SK-N-SH (cell line): Measurements from ENCODE around the gene ZBED4. TPM values are rescaled to one million over a fixed set of nuclear protein-coding genes. Genes with fewer than 3 reads are reported as not detected.

Experiments
- CTCF ChIA-PET: fragments of 300-600, 350-600 bp; formaldehyde crosslinking; extraction: SDS; loops from one replicate; lab custom pipeline; 2021; lab: Yijun Ruan, JAX
- POLR2A ChIA-PET: fragments of 350-600 bp; sonication (Branson Sonifier 250); formaldehyde crosslinking; extraction: SDS; loops from one replicate; lab custom pipeline; 2020; ENCODE audit warnings: antibody characterized with exemption, inconsistent platforms; lab: Yijun Ruan, JAX
- DNase-seq: peaks from one replicate; pipeline ENCODE4 v3.0.0; 2012
- H2AFZ ChIP-seq: fragments of 200-600 bp; sonication (generic); 2 replicates; pipeline ENCODE4 v1.8.1; 2016; ENCODE audit warnings: antibody characterized with exemption, mild to moderate bottlenecking, low read depth
- H3F3A ChIP-seq: fragments of 200-600 bp; sonication (generic); replicated peaks from 2 replicates; pipeline ENCODE3; 2016; ENCODE audit warnings: antibody characterized with exemption, mild to moderate bottlenecking; ENCODE audit not compliant: insufficient read depth
- H3K27ac ChIP-seq, 2 experiments: fragments of 200-500 bp in 1 of 2; fragments of 200-600 bp in 1 of 2; sonication (Bioruptor generic) in 1 of 2; sonication (generic), shearing (Covaris generic) in 1 of 2; 2 replicates each; pipeline versions ENCODE4 v1.5.1 to v1.6.1; 2014 to 2016; ENCODE audit warnings: low read depth in 2 of 2, inconsistent platforms in 1 of 2, low read length in 1 of 2, mild to moderate bottlenecking in 1 of 2, mixed read lengths in 1 of 2
- H3K27me3 ChIP-seq: fragments of 200-600 bp; sonication (generic), shearing (Covaris generic); 2 replicates; pipeline ENCODE4 v1.6.1; 2016; ENCODE audit warnings: mixed run types; ENCODE audit not compliant: insufficient read depth
- H3K36me3 ChIP-seq, 2 experiments: fragments of 200-500 bp in 1 of 2; fragments of 200-600 bp in 1 of 2; sonication (Bioruptor generic) in 1 of 2; sonication (generic) in 1 of 2; replicated peaks in 1 of 2; 2 replicates each; pipeline versions ENCODE3 to v1.5.1; 2014 to 2016; ENCODE audit warnings: low read length in 1 of 2, mild to moderate bottlenecking in 1 of 2; ENCODE audit not compliant: insufficient read depth in 2 of 2, control insufficient read depth in 1 of 2
- H3K4me1 ChIP-seq, 2 experiments: fragments of 200-500 bp in 1 of 2; fragments of 200-600 bp in 1 of 2; sonication (Bioruptor generic) in 1 of 2; sonication (generic), shearing (Covaris generic) in 1 of 2; 2 replicates each; pipeline versions ENCODE4 v1.5.1 to v1.6.1; 2014 to 2016; ENCODE audit warnings: low read depth in 1 of 2, low read length in 1 of 2, mixed run types in 1 of 2; ENCODE audit not compliant: insufficient read depth in 2 of 2, control insufficient read depth in 1 of 2
- H3K4me2 ChIP-seq: fragments of 200-600 bp; sonication (generic), shearing (Covaris generic); 2 replicates; pipeline ENCODE4 v1.6.1; 2017; ENCODE audit warnings: mixed run types
- H3K4me3 ChIP-seq, 2 experiments: fragments of 200-500 bp in 1 of 2; fragments of 200-600 bp in 1 of 2; sonication (Bioruptor generic) in 1 of 2; sonication (generic), shearing (Covaris generic) in 1 of 2; 2 replicates each; pipeline versions ENCODE4 v1.5.1 to v1.8.1; 2014 to 2016; ENCODE audit warnings: low read depth in 2 of 2, inconsistent platforms in 1 of 2, low read length in 1 of 2, mild to moderate bottlenecking in 1 of 2, mixed read lengths in 1 of 2, moderate library complexity in 1 of 2
- H3K79me2 ChIP-seq: fragments of 200-600 bp; sonication (generic); 2 replicates; pipeline ENCODE4 v1.8.1; 2017; ENCODE audit warnings: mild to moderate bottlenecking; ENCODE audit not compliant: insufficient read depth
- H3K9ac ChIP-seq: fragments of 200-600 bp; sonication (generic); 2 replicates; pipeline ENCODE4 v1.6.1; 2017; ENCODE audit warnings: mixed run types
- H3K9me2 ChIP-seq: fragments of 200-600 bp; sonication (generic); 2 replicates; pipeline ENCODE4 v1.6.1; 2017; ENCODE audit warnings: mixed run types
- H3K9me3 ChIP-seq: fragments of 200-600 bp; sonication (generic); 2 replicates; pipeline ENCODE4 v1.6.1; 2017; ENCODE audit warnings: mixed run types, mild to moderate bottlenecking, moderate library complexity
- H4K20me1 ChIP-seq: fragments of 200-600 bp; sonication (generic); 2 replicates; pipeline ENCODE4 v1.6.1; 2017; ENCODE audit warnings: mild to moderate bottlenecking, mixed run types; ENCODE audit not compliant: insufficient read depth
- CHD2 ChIP-seq: fragments of 150-350 bp; IDR thresholded peaks from 2 replicates; pipeline ENCODE4 v1.6.1; 2018; ENCODE audit warnings: low read length; ENCODE audit not compliant: partially characterized antibody
- EP300 ChIP-seq, 2 experiments: IDR thresholded peaks; 2 replicates each; pipeline versions ENCODE4 v1.4.0 to v1.6.1; 2012; ENCODE audit warnings: borderline replicate concordance in 1 of 2, low read depth in 1 of 2, low read length in 1 of 2
- FOSL2 ChIP-seq: IDR thresholded peaks from 2 replicates; pipeline ENCODE4 v1.4.0; 2012; ENCODE audit warnings: low read depth, mild to moderate bottlenecking, moderate library complexity, borderline replicate concordance
- FOXJ3 ChIP-seq: sonication (generic); formaldehyde crosslinking; IDR thresholded peaks from 2 replicates; pipeline ENCODE4 v1.5.1; 2020; ENCODE audit warnings: mild to moderate bottlenecking, missing genetic modification reagents
- JUND ChIP-seq: IDR thresholded peaks from 2 replicates; pipeline ENCODE4 v1.4.0; 2012
- NFIC ChIP-seq: IDR thresholded peaks from 2 replicates; pipeline ENCODE4 v1.4.0; 2012; ENCODE audit warnings: borderline replicate concordance
- SMC3 ChIP-seq: IDR thresholded peaks from 2 replicates; pipeline ENCODE4 v1.6.1; 2012; ENCODE audit warnings: low read depth, low read length, improper control_type of control experiment
- TAF1 ChIP-seq: IDR thresholded peaks from 2 replicates; pipeline ENCODE4 v1.6.1; 2012; ENCODE audit warnings: low read depth, mild to moderate bottlenecking, low read length, moderate library complexity, borderline replicate concordance
- WGBS: methylation state at CpG from one replicate; pipeline ENCODE4 v1.1.6; 2017; ENCODE audit warnings: low lambda C conversion rate; 5-methylcytosine and 5-hydroxymethylcytosine counted together
- polyA plus RNA-seq, 3 experiments: library from polyadenylated mRNA; depleted of rRNA; stranded (reverse); fragments of >200 nt; gene quantifications; 2 replicates each; pipeline ENCODE4 v1.2.3, GENCODE V29; 2012
- TF ChIP-seq, protein P1 (sequence below): IDR thresholded peaks from 2 replicates; pipeline ENCODE4 v1.4.0; 2012; ENCODE audit warnings: low read depth, borderline replicate concordance

ZBED4 gene
- polyA plus RNA-seq, 1 of the 3 experiments (the other 2 are of a cell fraction): 7.9 TPM

- no peaks in the 10 kb centered on the region for H3K27me3 ChIP-seq
- DNase-seq: no peak
- H3K4me3 ChIP-seq: no peak overlapping the region
- H3K9me2 ChIP-seq: no peaks in the 10 kb centered on the region
- H3K4me1 ChIP-seq: no peaks in the 10 kb centered on the region; a peak in 1 of 4 replicates
- no peak overlapping the region for H3K4me2 ChIP-seq
- ChIA-PET POLR2A (no interaction called here), CTCF (interaction anchor here (1.3 kb wide), 1 partner anchor 9 kb away, joined by 4 read pairs; no protein-coding TSS in a partner anchor)
- TF ChIP-seq FOXJ3 (CRISPR knock-in tag): no peak
- TF ChIP-seq FOSL2: no peak
- no peak for TF ChIP-seq CHD2
- H3F3A ChIP-seq: no peaks in the 10 kb centered on the region
- H4K20me1 ChIP-seq: peaks cover 43% of the 10 kb centered on the region
- 88% methylated on average over 20 of the region's 20 CpGs for WGBS
- peaks cover 20 to 25% of the 10 kb centered on the region in 2 experiments for H3K36me3 ChIP-seq
- peaks cover 95% of the 10 kb centered on the region for H3K79me2 ChIP-seq
- H2AFZ ChIP-seq: no peak overlapping the region
- no peak overlapping the region for H3K27ac ChIP-seq
- no peak overlapping the region for H3K9ac ChIP-seq
- no peaks in the 10 kb centered on the region for H3K9me3 ChIP-seq
Measured at GRCh38 chr22:49880281-49880680, 26.6 kb downstream of the ZBED4 start.

- Histone ChIP-seq H3K4me1 (no peaks in the 10 kb centered on the region; a peak in 1 of 4 replicates), H3K9me3 (no peaks in the 10 kb centered on the region), H3K4me3 (no peak overlapping the region), H3F3A (no peaks in the 10 kb centered on the region), H3K36me3 (peaks cover 25 to 36% of the 10 kb centered on the region in 2 experiments), H3K79me2 (peaks cover 86% of the 10 kb centered on the region), H3K27me3 (no peaks in the 10 kb centered on the region), H4K20me1 (peaks cover 30% of the 10 kb centered on the region), H3K9me2 (no peaks in the 10 kb centered on the region), H3K9ac (no peak overlapping the region), H3K27ac (no peak overlapping the region), H2AFZ (no peak overlapping the region), H3K4me2 (no peak overlapping the region)
- TF ChIP-seq TAF1 (no peak), SMC3 (no peak), CHD2 (no peak), FOXJ3 (CRISPR knock-in tag) (no peak), JUND (no peak), EP300 (IDR thresholded peaks at IDR 0.05; ENCODE audit: borderline replicate concordance in 1 of 2, low read depth in 1 of 2, low read length in 1 of 2) (no peak), NFIC (no peak)
- TF ChIP-seq, protein P1, sequence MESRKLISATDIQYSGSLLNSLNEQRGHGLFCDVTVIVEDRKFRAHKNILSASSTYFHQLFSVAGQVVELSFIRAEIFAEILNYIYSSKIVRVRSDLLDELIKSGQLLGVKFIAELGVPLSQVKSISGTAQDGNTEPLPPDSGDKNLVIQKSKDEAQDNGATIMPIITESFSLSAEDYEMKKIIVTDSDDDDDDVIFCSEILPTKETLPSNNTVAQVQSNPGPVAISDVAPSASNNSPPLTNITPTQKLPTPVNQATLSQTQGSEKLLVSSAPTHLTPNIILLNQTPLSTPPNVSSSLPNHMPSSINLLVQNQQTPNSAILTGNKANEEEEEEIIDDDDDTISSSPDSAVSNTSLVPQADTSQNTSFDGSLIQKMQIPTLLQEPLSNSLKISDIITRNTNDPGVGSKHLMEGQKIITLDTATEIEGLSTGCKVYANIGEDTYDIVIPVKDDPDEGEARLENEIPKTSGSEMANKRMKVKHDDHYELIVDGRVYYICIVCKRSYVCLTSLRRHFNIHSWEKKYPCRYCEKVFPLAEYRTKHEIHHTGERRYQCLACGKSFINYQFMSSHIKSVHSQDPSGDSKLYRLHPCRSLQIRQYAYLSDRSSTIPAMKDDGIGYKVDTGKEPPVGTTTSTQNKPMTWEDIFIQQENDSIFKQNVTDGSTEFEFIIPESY: no peak
- POLR2A ChIA-PET: no interaction called here
- CTCF ChIA-PET: interaction anchor here (0.9 kb wide), 1 partner anchor 12 kb away, joined by 3 read pairs; no protein-coding TSS in a partner anchor
- WGBS: 88% methylated on average over 2 of the region's 2 CpGs
- no peak for DNase-seq
Measured at GRCh38 chr22:49881856-49882255, 28.2 kb downstream of the ZBED4 start.
